Measurements from ENCODE around the gene SOX15.

SOX15 gene

GRCh38 chr17:7572588-7573323, 17.1 kb downstream of the SOX15 start (continued):
- TF ChIP-seq ZNF8 (CRISPR knock-in tag; IDR thresholded peaks at IDR 0.05) = no peak; the same call in 1 of the 2 replicates
- TF ChIP-seq ZNF70 (CRISPR knock-in tag; IDR thresholded peaks at IDR 0.05) = no peak; the same call in 1 of the 2 replicates
- peak; percentile 71 for TF ChIP-seq CSRNP3 (CRISPR knock-in tag; IDR thresholded peaks at IDR 0.05)
- 0 out of 2 replicates have a peak, but pooled peaks have one; percentile 4 for TF ChIP-seq ARNTL (CRISPR knock-in tag; IDR thresholded peaks at IDR 0.05; ENCODE audit: borderline replicate concordance, low read depth)

- no peak; the same call in 2 of the 3 replicates for ATAC-seq
- TF ChIP-seq GLIS3 (CRISPR knock-in tag; IDR thresholded peaks at IDR 0.05) (no peak), CSRNP3 (CRISPR knock-in tag; IDR thresholded peaks at IDR 0.05) (no peak), TOX (CRISPR knock-in tag; IDR thresholded peaks at IDR 0.05; ENCODE audit: borderline replicate concordance) (no peak), ZNF70 (CRISPR knock-in tag; IDR thresholded peaks at IDR 0.05) (no peak), ARNTL (CRISPR knock-in tag; IDR thresholded peaks at IDR 0.05; ENCODE audit: borderline replicate concordance, low read depth) (0 out of 2 replicates have a peak, but pooled peaks have one; percentile 17), ZFP30 (CRISPR knock-in tag; IDR thresholded peaks at IDR 0.05) (no peak), ZNF8 (CRISPR knock-in tag; IDR thresholded peaks at IDR 0.05) (no peak), PATZ1 (CRISPR knock-in tag; IDR thresholded peaks at IDR 0.05; ENCODE audit: borderline replicate concordance) (peak; percentile 21; the same call in 1 of the 2 replicates)
Measured at GRCh38 chr17:7572338-7572587, 17.6 kb downstream of the SOX15 start.

GRCh38 chr17:7570351-7570750, 19.5 kb downstream of the SOX15 start:
- no peak for ATAC-seq
- TF ChIP-seq CSDC2 (CRISPR knock-in tag; IDR thresholded peaks at IDR 0.05) (no peak), TSHZ2 (CRISPR knock-in tag; IDR thresholded peaks at IDR 0.05) (no peak), TCF4 (CRISPR knock-in tag; IDR thresholded peaks at IDR 0.05; ENCODE audit: borderline replicate concordance) (no peak), GLIS3 (CRISPR knock-in tag; IDR thresholded peaks at IDR 0.05) (no peak)

GRCh38 chr17:7569571-7569970, 20.3 kb downstream of the SOX15 start:
- no peak for TF ChIP-seq TOX (CRISPR knock-in tag; IDR thresholded peaks at IDR 0.05; ENCODE audit: borderline replicate concordance)
- TF ChIP-seq ISL1 (CRISPR knock-in tag; IDR thresholded peaks at IDR 0.05) = no peak
- no peak for ATAC-seq

- no peak for ATAC-seq
- TF ChIP-seq ARNTL (CRISPR knock-in tag; IDR thresholded peaks at IDR 0.05; ENCODE audit: borderline replicate concordance, low read depth) (no peak), TCF4 (CRISPR knock-in tag; IDR thresholded peaks at IDR 0.05; ENCODE audit: borderline replicate concordance) (no peak), POU6F1 (CRISPR knock-in tag; IDR thresholded peaks at IDR 0.05; ENCODE audit: borderline replicate concordance, low read depth) (no peak), CSDC2 (CRISPR knock-in tag; IDR thresholded peaks at IDR 0.05) (no peak), ZFP30 (CRISPR knock-in tag; IDR thresholded peaks at IDR 0.05) (no peak), PATZ1 (CRISPR knock-in tag; IDR thresholded peaks at IDR 0.05; ENCODE audit: borderline replicate concordance) (no peak), ZNF565 (CRISPR knock-in tag; conservative IDR thresholded peaks at IDR 0.05; ENCODE audit: low read depth) (no peak), ZFP3 (CRISPR knock-in tag; IDR thresholded peaks at IDR 0.05) (no peak), GLIS3 (CRISPR knock-in tag; IDR thresholded peaks at IDR 0.05) (no peak), ESRRG (CRISPR knock-in tag; IDR thresholded peaks at IDR 0.05) (no peak), CREB5 (CRISPR knock-in tag; IDR thresholded peaks at IDR 0.05; ENCODE audit: low read depth) (no peak), RARB (CRISPR knock-in tag; IDR thresholded peaks at IDR 0.05) (no peak), OSR1 (CRISPR knock-in tag; IDR thresholded peaks at IDR 0.05) (no peak)
Measured at GRCh38 chr17:7563115-7563869, 26.6 kb downstream of the SOX15 start.
